H9 (cell line): ENCODE results near the gene DVL3. TPM values are rescaled to one million over a fixed set of nuclear protein-coding genes. Genes with fewer than 3 reads are reported as not detected.

Source experiments
- DNase-seq: peaks from one replicate; pipeline ENCODE4 v3.0.0-alpha.2; 2017
- H2AFZ ChIP-seq: one replicate; pipeline ENCODE4 v1.6.1; 2013; ENCODE audit warnings: mild to moderate bottlenecking, low read length, control low read depth, moderate library complexity
- H2AK5ac ChIP-seq: 2 replicates; pipeline ENCODE4 v1.6.1; 2013; ENCODE audit warnings: low read length, control low read depth, mixed read lengths; ENCODE audit not compliant: insufficient read length
- H2BK120ac ChIP-seq: one replicate; pipeline ENCODE4 v1.6.1; 2013; ENCODE audit warnings: low read depth, mild to moderate bottlenecking, low read length, control low read depth, inconsistent platforms; ENCODE audit not compliant: poor library complexity, severe bottlenecking
- H2BK12ac ChIP-seq: 2 replicates; pipeline ENCODE4 v1.6.1; 2013; ENCODE audit warnings: low read length, control low read depth, mixed read lengths, low read depth; ENCODE audit not compliant: insufficient read length
- H2BK15ac ChIP-seq: 2 replicates; pipeline ENCODE4 v1.6.1; 2013; ENCODE audit warnings: low read depth, low read length, control low read depth
- H2BK20ac ChIP-seq: one replicate; pipeline ENCODE4 v1.6.1; 2013; ENCODE audit warnings: low read depth, mild to moderate bottlenecking, low read length, control low read depth, inconsistent platforms; ENCODE audit not compliant: poor library complexity, severe bottlenecking
- H2BK5ac ChIP-seq: 2 replicates; pipeline ENCODE4 v1.6.1; 2013; ENCODE audit warnings: low read length, control low read depth, mixed read lengths; ENCODE audit not compliant: insufficient read length
- H3K14ac ChIP-seq: 2 replicates; pipeline ENCODE4 v1.6.1; 2013; ENCODE audit warnings: low read length, control low read depth; ENCODE audit not compliant: insufficient read depth
- H3K18ac ChIP-seq: 2 replicates; pipeline ENCODE4 v1.6.1; 2013; ENCODE audit warnings: low read depth, mild to moderate bottlenecking, mixed read lengths, low read length, control low read depth; ENCODE audit not compliant: insufficient read length
- H3K23ac ChIP-seq: 2 replicates; pipeline ENCODE4 v1.6.1; 2013; ENCODE audit warnings: low read length, control low read depth, mixed read lengths, low read depth; ENCODE audit not compliant: insufficient read length
- H3K23me2 ChIP-seq: 2 replicates; pipeline ENCODE4 v1.6.1; 2013; ENCODE audit warnings: low read depth, mild to moderate bottlenecking, mixed read lengths, low read length, control low read depth; ENCODE audit not compliant: insufficient read length, poor library complexity, severe bottlenecking
- H3K27ac ChIP-seq: 2 replicates; pipeline ENCODE4 v1.5.1; 2013; ENCODE audit warnings: low read length, control low read depth, mixed read lengths, low read depth; ENCODE audit not compliant: insufficient read length
- H3K27me3 ChIP-seq: 2 replicates; pipeline ENCODE4 v1.6.1; 2013; ENCODE audit warnings: low read length, control low read depth, inconsistent platforms; ENCODE audit not compliant: insufficient read depth
- H3K4ac ChIP-seq: 2 replicates; pipeline ENCODE4 v1.6.1; 2013; ENCODE audit warnings: low read depth, mild to moderate bottlenecking, control low read depth, inconsistent platforms, low read length, moderate library complexity
- H3K4me1 ChIP-seq: 2 replicates; pipeline ENCODE4 v1.6.1; 2013; ENCODE audit warnings: low read length, control low read depth, inconsistent platforms; ENCODE audit not compliant: insufficient read depth
- H3K4me2 ChIP-seq: 2 replicates; pipeline ENCODE4 v1.6.1; 2013; ENCODE audit warnings: low read length, control low read depth, mixed read lengths; ENCODE audit not compliant: insufficient read length, insufficient read depth
- H3K56ac ChIP-seq: 2 replicates; pipeline ENCODE4 v1.6.1; 2013; ENCODE audit warnings: low read depth, mild to moderate bottlenecking, mixed read lengths, low read length, control low read depth; ENCODE audit not compliant: insufficient read length
- H3K79me1 ChIP-seq: 2 replicates; pipeline ENCODE4 v1.6.1; 2013; ENCODE audit warnings: low read depth, mild to moderate bottlenecking, moderate library complexity, low read length, control low read depth, inconsistent platforms; ENCODE audit not compliant: insufficient read depth, poor library complexity, severe bottlenecking
- H3K79me2 ChIP-seq: 2 replicates; pipeline ENCODE4 v1.6.1; 2013; ENCODE audit warnings: low read length, control low read depth, inconsistent platforms; ENCODE audit not compliant: insufficient read depth
- H3K9ac ChIP-seq: 2 replicates; pipeline ENCODE4 v1.6.1; 2013; ENCODE audit warnings: low read length, control low read depth, mixed read lengths; ENCODE audit not compliant: insufficient read length; ENCODE audit errors: extremely low read depth
- H3K9me3 ChIP-seq: one replicate; pipeline ENCODE4 v1.6.1; 2013; ENCODE audit warnings: low read depth, low read length, inconsistent platforms; ENCODE audit not compliant: control insufficient read depth
- H3T11ph ChIP-seq: one replicate; pipeline ENCODE4 v1.6.1; 2013; ENCODE audit warnings: mild to moderate bottlenecking, low read length, control low read depth, inconsistent platforms
- H4K20me1 ChIP-seq: one replicate; pipeline ENCODE4 v1.6.1; 2013; ENCODE audit not compliant: control insufficient read depth, insufficient read length, insufficient read depth
- H4K5ac ChIP-seq: 2 replicates; pipeline ENCODE4 v1.6.1; 2013; ENCODE audit warnings: low read depth, mild to moderate bottlenecking, mixed read lengths, low read length, control low read depth; ENCODE audit not compliant: insufficient read length
- H4K8ac ChIP-seq: replicated peaks from 2 replicates; pipeline ENCODE4 v1.6.1; 2013; ENCODE audit warnings: low read length, control low read depth, mixed read lengths, low read depth; ENCODE audit not compliant: insufficient read length
- H4K91ac ChIP-seq: 2 replicates; pipeline ENCODE4 v1.6.1; 2013; ENCODE audit warnings: low read depth, mild to moderate bottlenecking, moderate library complexity, mixed read lengths, low read length, control low read depth; ENCODE audit not compliant: insufficient read length
- H3K27ac Mint-ChIP-seq, 3 experiments: 2 replicates in 2 of 3; 3 replicates in 1 of 3; pipeline ENCODE4 v1.8.0; 2020 to 2021; ENCODE audit warnings: mixed read lengths in 3 of 3, mild to moderate bottlenecking in 1 of 3, moderate library complexity in 1 of 3
- H3K27me3 Mint-ChIP-seq: 2 replicates; pipeline ENCODE4 v1.8.0; 2021; ENCODE audit warnings: low read depth, mild to moderate bottlenecking, moderate library complexity, mixed read lengths
- H3K36me3 Mint-ChIP-seq, 3 experiments: 2 replicates in 2 of 3; 3 replicates in 1 of 3; pipeline ENCODE4 v1.8.0; 2020 to 2021; ENCODE audit warnings: low read depth in 3 of 3, mixed read lengths in 3 of 3; ENCODE audit not compliant: insufficient read depth in 1 of 3
- H3K4me1 Mint-ChIP-seq, 2 experiments: 2 replicates each; pipeline ENCODE4 v1.8.0; 2020; ENCODE audit warnings: mixed read lengths in 2 of 2
- H3K4me3 Mint-ChIP-seq, 2 experiments: 2 replicates in 1 of 2; 3 replicates in 1 of 2; pipeline ENCODE4 v1.8.0; 2020 to 2021; ENCODE audit warnings: mild to moderate bottlenecking in 2 of 2, mixed read lengths in 2 of 2, moderate library complexity in 1 of 2
- H3K9me3 Mint-ChIP-seq, 2 experiments: 2 replicates in 1 of 2; 3 replicates in 1 of 2; pipeline ENCODE4 v1.8.0; 2020; ENCODE audit warnings: mild to moderate bottlenecking in 2 of 2, mixed read lengths in 2 of 2, moderate library complexity in 1 of 2
- WGBS: extraction: QIAGEN DNeasy Blood & Tissue Kit; methylation state at CpG from one replicate; pipeline ENCODE4 v1.1.7; 2013; ENCODE audit warnings: missing lambda C conversion rate, low lambda C conversion rate, mixed read lengths; ENCODE audit not compliant: insufficient read length; ENCODE audit errors: extremely low coverage; 5-methylcytosine and 5-hydroxymethylcytosine counted together
- total RNA-seq: library from RNA; stranded (reverse); gene quantifications from 2 replicates; pipeline ENCODE4 v1.2.1, GENCODE V29; 2021
- TF ChIP-seq, protein P1 (sequence below): fragments of 200-600 bp; sonication (generic); conservative IDR thresholded peaks from 3 replicates; pipeline ENCODE4 v1.8.0; 2021; ENCODE audit warnings: antibody characterized with exemption, mild to moderate bottlenecking

The DVL3 gene
- total RNA-seq, 1 experiment from 2014 or later = 64.7 TPM

DNA sequence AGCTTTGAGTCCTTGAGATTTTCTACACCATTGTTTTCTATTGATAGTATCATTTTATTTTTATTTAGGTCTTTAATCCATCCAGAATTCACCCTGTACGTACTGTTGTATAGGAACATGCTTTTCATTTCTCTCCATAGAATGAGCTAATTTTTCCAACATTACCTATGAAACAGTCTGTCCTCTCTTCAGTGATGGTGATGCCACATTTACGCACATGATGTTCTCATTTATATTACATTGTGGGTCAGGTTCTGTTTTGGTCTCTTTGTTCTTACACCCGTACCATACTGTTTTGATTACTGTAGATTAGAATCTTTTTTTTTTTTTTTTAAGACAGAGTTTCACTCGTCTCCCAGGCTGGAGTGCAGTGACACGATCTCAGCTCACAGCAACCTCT is 56.5 kb downstream of the DVL3 start:
- TF ChIP-seq, protein P1, sequence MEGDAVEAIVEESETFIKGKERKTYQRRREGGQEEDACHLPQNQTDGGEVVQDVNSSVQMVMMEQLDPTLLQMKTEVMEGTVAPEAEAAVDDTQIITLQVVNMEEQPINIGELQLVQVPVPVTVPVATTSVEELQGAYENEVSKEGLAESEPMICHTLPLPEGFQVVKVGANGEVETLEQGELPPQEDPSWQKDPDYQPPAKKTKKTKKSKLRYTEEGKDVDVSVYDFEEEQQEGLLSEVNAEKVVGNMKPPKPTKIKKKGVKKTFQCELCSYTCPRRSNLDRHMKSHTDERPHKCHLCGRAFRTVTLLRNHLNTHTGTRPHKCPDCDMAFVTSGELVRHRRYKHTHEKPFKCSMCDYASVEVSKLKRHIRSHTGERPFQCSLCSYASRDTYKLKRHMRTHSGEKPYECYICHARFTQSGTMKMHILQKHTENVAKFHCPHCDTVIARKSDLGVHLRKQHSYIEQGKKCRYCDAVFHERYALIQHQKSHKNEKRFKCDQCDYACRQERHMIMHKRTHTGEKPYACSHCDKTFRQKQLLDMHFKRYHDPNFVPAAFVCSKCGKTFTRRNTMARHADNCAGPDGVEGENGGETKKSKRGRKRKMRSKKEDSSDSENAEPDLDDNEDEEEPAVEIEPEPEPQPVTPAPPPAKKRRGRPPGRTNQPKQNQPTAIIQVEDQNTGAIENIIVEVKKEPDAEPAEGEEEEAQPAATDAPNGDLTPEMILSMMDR = no peak
- Histone ChIP-seq H3K56ac (no peak overlapping the region), H4K5ac (no peak overlapping the region), H3K9me3 (no peaks in the 10 kb centered on the region), H3K4me1 (no peaks in the 10 kb centered on the region), H3K27ac (no peak overlapping the region), H2BK5ac (no peak overlapping the region), H3K79me2 (no peaks in the 10 kb centered on the region), H3K18ac (no peak overlapping the region), H3K9ac (no peak overlapping the region), H3T11ph (no peak overlapping the region), H2BK15ac (no peak overlapping the region), H2AFZ (no peak overlapping the region), H3K23ac (no peak overlapping the region), H2AK5ac (no peak overlapping the region), H2BK120ac (no peak overlapping the region), H3K23me2 (no peaks in the 10 kb centered on the region), H3K4me2 (no peak overlapping the region), H2BK12ac (no peak overlapping the region), H4K8ac (no peak overlapping the region), H3K79me1 (no peaks in the 10 kb centered on the region), H4K91ac (no peak overlapping the region), H3K27me3 (no peaks in the 10 kb centered on the region), H3K4ac (no peak overlapping the region), H4K20me1 (no peaks in the 10 kb centered on the region), H3K14ac (no peak overlapping the region), H2BK20ac (no peak overlapping the region)
- H3K9me3 Mint-ChIP-seq = no peaks in the 10 kb centered on the region
- no peak overlapping the region for H3K4me3 Mint-ChIP-seq
- no CpG with 5 or more reads among the region's 5 CpGs for WGBS
- no peak for DNase-seq
- peaks cover 6% of the 10 kb centered on the region for H3K27me3 Mint-ChIP-seq
- no peak overlapping the region for H3K27ac Mint-ChIP-seq
- no peaks in the 10 kb centered on the region for H3K4me1 Mint-ChIP-seq
- no peaks in the 10 kb centered on the region for H3K36me3 Mint-ChIP-seq
